Liver (tissue), 9 donors: ENCODE measurements around the gene SIK2. TPM values are rescaled to one million over a fixed set of nuclear protein-coding genes. Genes with fewer than 3 reads are reported as not detected.

ENCODE experiments used
- DNase-seq: peaks from one replicate; pipeline ENCODE4 v3.0.0-alpha.2; 2017; ENCODE audit warnings: low spot score
- H3K27ac ChIP-seq, 2 donors: one replicate each; pipeline ENCODE4 v1.7.0; 2013; ENCODE audit warnings: inconsistent platforms in 2 of 2, low read length in 2 of 2, control low read depth in 1 of 2, low read depth in 1 of 2, mild to moderate bottlenecking in 1 of 2
- H3K27me3 ChIP-seq, 4 donors: one replicate each; pipeline versions ENCODE4 v1.6.1 to v1.7.0; 2013; ENCODE audit warnings: low read length in 3 of 4, inconsistent platforms in 1 of 4, mild to moderate bottlenecking in 1 of 4, moderate library complexity in 1 of 4; ENCODE audit not compliant: control insufficient read depth in 4 of 4, insufficient read depth in 4 of 4
- H3K36me3 ChIP-seq, 4 donors: one replicate each; pipeline versions ENCODE4 v1.6.1 to v1.7.0; 2013; ENCODE audit warnings: low read length in 3 of 4, mild to moderate bottlenecking in 3 of 4, low read depth in 1 of 4, moderate library complexity in 1 of 4; ENCODE audit not compliant: control insufficient read depth in 4 of 4, insufficient read depth in 3 of 4
- H3K4me1 ChIP-seq, 4 donors: one replicate each; pipeline versions ENCODE4 v1.6.1 to v1.7.0; 2013; ENCODE audit warnings: low read length in 3 of 4, mild to moderate bottlenecking in 3 of 4, moderate library complexity in 1 of 4; ENCODE audit not compliant: control insufficient read depth in 4 of 4, insufficient read depth in 4 of 4
- H3K4me3 ChIP-seq, 3 donors: one replicate each; pipeline versions ENCODE4 v1.6.1 to v1.7.0; 2013; ENCODE audit warnings: low read length in 3 of 3, control low read depth in 1 of 3, low read depth in 1 of 3, mild to moderate bottlenecking in 1 of 3
- H3K9ac ChIP-seq, 2 donors: one replicate each; pipeline ENCODE4 v1.7.0; 2013; ENCODE audit warnings: low read length in 2 of 2, mild to moderate bottlenecking in 2 of 2, moderate library complexity in 2 of 2, control low read depth in 1 of 2, low read depth in 1 of 2
- H3K9me3 ChIP-seq, 4 donors: one replicate each; pipeline versions ENCODE4 v1.6.1 to v1.7.0; 2013; ENCODE audit warnings: low read length in 3 of 4; ENCODE audit not compliant: control insufficient read depth in 4 of 4
- EGR1 ChIP-seq, 2 donors: IDR thresholded peaks; 2 replicates each; pipeline ENCODE4 v1.6.1; 2016 to 2018; ENCODE audit warnings: antibody characterized with exemption in 2 of 2, low read depth in 2 of 2
- FOXA1 ChIP-seq: IDR thresholded peaks from 2 replicates; pipeline ENCODE4 v1.6.1; 2016; ENCODE audit warnings: antibody characterized with exemption
- FOXA2 ChIP-seq: IDR thresholded peaks from 2 replicates; pipeline ENCODE4 v1.6.1; 2016; ENCODE audit warnings: antibody characterized with exemption
- GABPA ChIP-seq, 2 donors: IDR thresholded peaks in 1 of 2; conservative IDR thresholded peaks in 1 of 2; 2 replicates each; pipeline ENCODE4 v1.6.1; 2016; ENCODE audit warnings: antibody characterized with exemption in 2 of 2, mild to moderate bottlenecking in 1 of 2, moderate library complexity in 1 of 2
- HNF4A ChIP-seq, 2 donors: conservative IDR thresholded peaks; 2 replicates each; pipeline ENCODE4 v1.6.1; 2016; ENCODE audit warnings: antibody characterized with exemption in 2 of 2, mild to moderate bottlenecking in 2 of 2
- HNF4G ChIP-seq: IDR thresholded peaks from 2 replicates; pipeline ENCODE4 v1.6.1; 2016; ENCODE audit warnings: antibody characterized with exemption
- JUND ChIP-seq, 2 donors: IDR thresholded peaks; 2 replicates each; pipeline ENCODE4 v1.6.1; 2016; ENCODE audit warnings: antibody characterized with exemption in 2 of 2
- NR2F2 ChIP-seq: IDR thresholded peaks from 2 replicates; pipeline ENCODE4 v1.6.1; 2016; ENCODE audit warnings: antibody characterized with exemption
- RAD21 ChIP-seq, 2 donors: IDR thresholded peaks; 2 replicates each; pipeline ENCODE4 v1.6.1; 2016; ENCODE audit warnings: antibody characterized with exemption in 2 of 2, mild to moderate bottlenecking in 2 of 2
- REST ChIP-seq: IDR thresholded peaks from 2 replicates; pipeline ENCODE4 v1.6.1; 2016; ENCODE audit warnings: antibody characterized with exemption, mild to moderate bottlenecking
- RXRA ChIP-seq, 2 donors: IDR thresholded peaks; 2 replicates each; pipeline ENCODE4 v1.6.1; 2017 to 2018; ENCODE audit warnings: antibody characterized with exemption in 2 of 2, mild to moderate bottlenecking in 1 of 2
- SP1 ChIP-seq: IDR thresholded peaks from 2 replicates; pipeline ENCODE4 v1.6.1; 2018; ENCODE audit warnings: antibody characterized with exemption, mild to moderate bottlenecking
- TAF1 ChIP-seq: conservative IDR thresholded peaks from 2 replicates; pipeline ENCODE4 v1.6.1; 2016; ENCODE audit warnings: antibody characterized with exemption, mild to moderate bottlenecking
- YY1 ChIP-seq: IDR thresholded peaks from 2 replicates; pipeline ENCODE4 v1.6.1; 2016; ENCODE audit warnings: antibody characterized with exemption, mild to moderate bottlenecking
- ZBTB33 ChIP-seq: IDR thresholded peaks from 2 replicates; pipeline ENCODE4 v1.6.1; 2016; ENCODE audit warnings: antibody characterized with exemption
- WGBS: extraction: QIAGEN DNeasy Blood & Tissue Kit; methylation state at CpG from one replicate; pipeline ENCODE4 v1.1.7; 2013; 5-methylcytosine and 5-hydroxymethylcytosine counted together
- polyA plus RNA-seq, 2 donors: library from polyadenylated mRNA; stranded (reverse) in 1 of 2; unstranded in 1 of 2; fragments of 200-250 nt in 1 of 2; fragments of >200 nt in 1 of 2; fragmentation: Nextera tagmentation in 1 of 2; extraction: Ambion mirVana in 1 of 2; gene quantifications; one replicate each; pipeline versions ENCODE4 v1.2.1 to v1.2.3, GENCODE V29; 2013 to 2015
- total RNA-seq, 2 donors: library from RNA; depleted of rRNA; stranded (reverse); fragments of >200 nt; gene quantifications; one replicate each; pipeline ENCODE4 v1.2.3, GENCODE V29; 2014
- TF ChIP-seq, protein P1 (sequence below): IDR thresholded peaks from 2 replicates; pipeline ENCODE4 v1.6.1; 2016; ENCODE audit warnings: antibody characterized with exemption
- TF ChIP-seq, protein P2 (sequence below): IDR thresholded peaks from 2 replicates; pipeline ENCODE4 v1.6.1; 2016; ENCODE audit warnings: antibody characterized with exemption
- TF ChIP-seq, protein P3 (sequence below): fragments of 150-350 bp; IDR thresholded peaks from 2 replicates; pipeline ENCODE4 v1.5.1; 2017; ENCODE audit warnings: improper control_type of control experiment, low read depth, low read length; ENCODE audit not compliant: missing input control
- donor health status: healthy.
- donor health status: healthy.
- donor health status: healthy.
- donor health status: healthy.
- donor health status: healthy.

The SIK2 gene
- total and polyA plus RNA-seq, 4 donors = 6.5 to 15.0 (median 9.3) TPM

DNA sequence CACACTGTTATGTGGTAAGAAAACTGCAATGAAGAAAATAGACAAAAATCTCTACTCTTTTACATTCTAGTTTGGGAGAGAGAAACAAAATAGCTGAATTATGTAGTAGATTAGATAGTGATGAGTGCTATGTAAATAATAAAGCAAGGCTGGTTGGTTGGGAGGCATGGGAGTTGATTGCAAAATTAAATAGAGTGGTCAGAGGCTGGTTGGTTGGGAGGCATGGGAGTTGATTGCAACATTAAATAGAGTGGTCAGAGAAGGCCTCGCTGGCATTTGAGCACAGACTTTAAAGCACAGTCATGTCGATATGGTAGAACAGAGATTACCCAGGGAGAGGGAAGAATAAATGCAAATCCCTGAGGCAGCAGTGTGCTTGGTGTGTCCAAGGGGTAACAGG, 22.4 kb downstream of the SIK2 start:
- H3K4me1 ChIP-seq = peaks cover 14 to 63% (median 48%) of the 10 kb centered on the region in 4 donors
- DNase-seq = no peak
- H3K4me3 ChIP-seq = no peak overlapping the region
- no peaks in the 10 kb centered on the region for H3K27me3 ChIP-seq
- H3K9ac ChIP-seq = no peak overlapping the region
- TF ChIP-seq YY1 (peak; percentile 80), FOXA1 (no peak), SP1 (peak; percentile 45), FOXA2 (peak; percentile 56), RAD21 (IDR thresholded peaks at IDR 0.05) (peak; percentile 32 to 34), RXRA (IDR thresholded peaks at IDR 0.05) (peak in 1 of 2 donors; percentile 65), ZBTB33 (peak; percentile 39), HNF4G (no peak), REST (peak; percentile 63), JUND (IDR thresholded peaks at IDR 0.05) (peak in 1 of 2 donors; percentile 36), EGR1 (IDR thresholded peaks at IDR 0.05; ENCODE audit: low read depth in 2 of 2) (no peak), GABPA (IDR thresholded peaks at IDR 0.05 in 1 of 2, conservative IDR thresholded peaks at IDR 0.05 in 1 of 2) (no peak), TAF1 (no peak), HNF4A (conservative IDR thresholded peaks at IDR 0.05) (peak; percentile 52 to 63), NR2F2 (no peak)
- TF ChIP-seq, protein P1, sequence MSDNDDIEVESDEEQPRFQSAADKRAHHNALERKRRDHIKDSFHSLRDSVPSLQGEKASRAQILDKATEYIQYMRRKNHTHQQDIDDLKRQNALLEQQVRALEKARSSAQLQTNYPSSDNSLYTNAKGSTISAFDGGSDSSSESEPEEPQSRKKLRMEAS = peak; percentile 36
- TF ChIP-seq, protein P2, sequence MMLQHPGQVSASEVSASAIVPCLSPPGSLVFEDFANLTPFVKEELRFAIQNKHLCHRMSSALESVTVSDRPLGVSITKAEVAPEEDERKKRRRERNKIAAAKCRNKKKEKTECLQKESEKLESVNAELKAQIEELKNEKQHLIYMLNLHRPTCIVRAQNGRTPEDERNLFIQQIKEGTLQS = peak; percentile 43
- TF ChIP-seq, protein P3, sequence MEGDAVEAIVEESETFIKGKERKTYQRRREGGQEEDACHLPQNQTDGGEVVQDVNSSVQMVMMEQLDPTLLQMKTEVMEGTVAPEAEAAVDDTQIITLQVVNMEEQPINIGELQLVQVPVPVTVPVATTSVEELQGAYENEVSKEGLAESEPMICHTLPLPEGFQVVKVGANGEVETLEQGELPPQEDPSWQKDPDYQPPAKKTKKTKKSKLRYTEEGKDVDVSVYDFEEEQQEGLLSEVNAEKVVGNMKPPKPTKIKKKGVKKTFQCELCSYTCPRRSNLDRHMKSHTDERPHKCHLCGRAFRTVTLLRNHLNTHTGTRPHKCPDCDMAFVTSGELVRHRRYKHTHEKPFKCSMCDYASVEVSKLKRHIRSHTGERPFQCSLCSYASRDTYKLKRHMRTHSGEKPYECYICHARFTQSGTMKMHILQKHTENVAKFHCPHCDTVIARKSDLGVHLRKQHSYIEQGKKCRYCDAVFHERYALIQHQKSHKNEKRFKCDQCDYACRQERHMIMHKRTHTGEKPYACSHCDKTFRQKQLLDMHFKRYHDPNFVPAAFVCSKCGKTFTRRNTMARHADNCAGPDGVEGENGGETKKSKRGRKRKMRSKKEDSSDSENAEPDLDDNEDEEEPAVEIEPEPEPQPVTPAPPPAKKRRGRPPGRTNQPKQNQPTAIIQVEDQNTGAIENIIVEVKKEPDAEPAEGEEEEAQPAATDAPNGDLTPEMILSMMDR = no peak
- H3K27ac ChIP-seq = no peak overlapping the region
- peaks cover 0 to 24% (median 5%) of the 10 kb centered on the region in 4 donors for H3K36me3 ChIP-seq
- 36% methylated on average over 2 of the region's 2 CpGs for WGBS
- H3K9me3 ChIP-seq = no peaks in the 10 kb centered on the region
